ENCODE measurements around the gene LRCH3. TPM values are rescaled to one million over a fixed set of nuclear protein-coding genes. Genes with fewer than 3 reads are reported as not detected.

The LRCH3 gene
- polyA plus RNA-seq, 3 donors = 4.1 to 19.4 (median 7.4) TPM

- H3K4me1 Mint-ChIP-seq = no peaks in the 10 kb centered on the region
- no peaks in the 10 kb centered on the region for H4K20me1 ChIP-seq (ENCODE audit: insufficient read depth, low read length)
- no peaks in the 10 kb centered on the region for H3K9me3 ChIP-seq (replicated peaks in 1 of 2; ENCODE audit: control insufficient read depth in 1 of 2, insufficient read depth in 1 of 2, low read length in 2 of 2)
- no peak overlapping the region for H3K27ac Mint-ChIP-seq
- peaks cover 0 to 4% (median 0%) of the 10 kb centered on the region in 7 donors for H3K9me3 Mint-ChIP-seq
- whole genome bisulfite sequencing (ENCODE audit: insufficient coverage) = 80% methylated on average over 1 of the region's 3 CpGs
- H3K4me3 ChIP-seq (replicated peaks in 1 of 3; ENCODE audit: low read depth in 2 of 3, low read length in 3 of 3) = no peak overlapping the region
- no peaks in the 10 kb centered on the region for H3K27me3 ChIP-seq (ENCODE audit: control insufficient read depth in 2 of 2, insufficient read depth in 2 of 2, low read length in 2 of 2)
- DNase-seq = no peak
- H3K4me1 ChIP-seq (ENCODE audit: control insufficient read depth in 1 of 2, insufficient read depth in 2 of 2, low read length in 2 of 2) = no peaks in the 10 kb centered on the region
- H3K4me3 Mint-ChIP-seq = no peak overlapping the region
- no peak overlapping the region for H2AFZ ChIP-seq (ENCODE audit: insufficient read depth, low read depth, low read length, poor library complexity, severe bottlenecking)
- H3K4me2 ChIP-seq (replicated peaks; ENCODE audit: extremely low read depth, low read length, poor library complexity, severe bottlenecking) = no peak overlapping the region
- no peak for TF ChIP-seq CTCF (IDR thresholded peaks at IDR 0.05)
- intact Hi-C loops (cut with micrococcal nuclease) = no loop called here
- no peaks in the 10 kb centered on the region for H3K27me3 Mint-ChIP-seq (ENCODE audit: low read depth in 3 of 3)
- peaks cover 44 to 60% of the 10 kb centered on the region in 2 donors for H3K36me3 ChIP-seq (replicated peaks in 1 of 2; ENCODE audit: control insufficient read depth in 1 of 2, insufficient read depth in 2 of 2, low read length in 2 of 2)
- H3K36me3 Mint-ChIP-seq = peaks cover 52 to 71% of the 10 kb centered on the region in 2 donors
- no peaks in the 10 kb centered on the region for H3K79me2 ChIP-seq (ENCODE audit: insufficient read depth, low read length)
- H3K9ac ChIP-seq (ENCODE audit: insufficient read depth, low read length, poor library complexity, severe bottlenecking) = no peak overlapping the region
- no peak overlapping the region for H3K27ac ChIP-seq (ENCODE audit: low read depth in 1 of 2, low read length in 2 of 2)
These were observed 67.5 kb downstream of the LRCH3 start for GRCh38 chr3:197858598-197858997.

- Mint-ChIP-seq H3K27ac (no peak overlapping the region), H3K27me3 (ENCODE audit: low read depth in 3 of 3) (peaks cover 0 to 2% (median 0%) of the 10 kb centered on the region in 3 donors), H3K4me1 (no peaks in the 10 kb centered on the region), H3K36me3 (peaks cover 46 to 69% of the 10 kb centered on the region in 2 donors), H3K4me3 (no peak overlapping the region), H3K9me3 (no peaks in the 10 kb centered on the region)
- Histone ChIP-seq H3K9me3 (replicated peaks in 1 of 2; ENCODE audit: control insufficient read depth in 1 of 2, insufficient read depth in 1 of 2, low read length in 2 of 2) (no peaks in the 10 kb centered on the region), H3K4me2 (replicated peaks; ENCODE audit: extremely low read depth, low read length, poor library complexity, severe bottlenecking) (no peak overlapping the region), H3K79me2 (ENCODE audit: insufficient read depth, low read length) (no peaks in the 10 kb centered on the region), H4K20me1 (ENCODE audit: insufficient read depth, low read length) (no peaks in the 10 kb centered on the region), H3K36me3 (replicated peaks in 1 of 2; ENCODE audit: control insufficient read depth in 1 of 2, insufficient read depth in 2 of 2, low read length in 2 of 2) (peaks cover 38 to 51% of the 10 kb centered on the region in 2 donors), H3K4me1 (ENCODE audit: control insufficient read depth in 1 of 2, insufficient read depth in 2 of 2, low read length in 2 of 2) (no peaks in the 10 kb centered on the region), H2AFZ (ENCODE audit: insufficient read depth, low read depth, low read length, poor library complexity, severe bottlenecking) (no peak overlapping the region), H3K4me3 (replicated peaks in 1 of 3; ENCODE audit: low read depth in 2 of 3, low read length in 3 of 3) (no peak overlapping the region), H3K27me3 (ENCODE audit: control insufficient read depth in 2 of 2, insufficient read depth in 2 of 2, low read length in 2 of 2) (no peaks in the 10 kb centered on the region), H3K9ac (ENCODE audit: insufficient read depth, low read length, poor library complexity, severe bottlenecking) (no peak overlapping the region), H3K27ac (ENCODE audit: low read depth in 1 of 2, low read length in 2 of 2) (no peak overlapping the region)
- DNase-seq = no peak
- TF ChIP-seq CTCF (IDR thresholded peaks at IDR 0.05) = no peak
- WGBS (ENCODE audit: insufficient coverage) = no CpG with 5 or more reads among the region's 6 CpGs
- intact Hi-C loops (cut with micrococcal nuclease) = no loop called here
These were observed 75.0 kb downstream of the LRCH3 start for GRCh38 chr3:197866035-197866434.
